Activated CD4-positive, alpha-beta T cell treated with anti-CD3 and anti-CD28 coated beads, Interleukin-2, amount 50 U/mL, for 4 hours (primary cell): ENCODE measurements around the gene ATP10A.

Source experiments
- DNase-seq, 2 experiments: peaks; one replicate each; pipeline ENCODE4 v3.0.0-alpha.2; 2020

ATP10A gene

GRCh38 chr15:25693321-25694238, 169.5 kb downstream of the ATP10A start:
- peak; percentile 6 to 17 for DNase-seq

GRCh38 chr15:25691544-25692430, 171.3 kb downstream of the ATP10A start:
- no peak for DNase-seq

DNA sequence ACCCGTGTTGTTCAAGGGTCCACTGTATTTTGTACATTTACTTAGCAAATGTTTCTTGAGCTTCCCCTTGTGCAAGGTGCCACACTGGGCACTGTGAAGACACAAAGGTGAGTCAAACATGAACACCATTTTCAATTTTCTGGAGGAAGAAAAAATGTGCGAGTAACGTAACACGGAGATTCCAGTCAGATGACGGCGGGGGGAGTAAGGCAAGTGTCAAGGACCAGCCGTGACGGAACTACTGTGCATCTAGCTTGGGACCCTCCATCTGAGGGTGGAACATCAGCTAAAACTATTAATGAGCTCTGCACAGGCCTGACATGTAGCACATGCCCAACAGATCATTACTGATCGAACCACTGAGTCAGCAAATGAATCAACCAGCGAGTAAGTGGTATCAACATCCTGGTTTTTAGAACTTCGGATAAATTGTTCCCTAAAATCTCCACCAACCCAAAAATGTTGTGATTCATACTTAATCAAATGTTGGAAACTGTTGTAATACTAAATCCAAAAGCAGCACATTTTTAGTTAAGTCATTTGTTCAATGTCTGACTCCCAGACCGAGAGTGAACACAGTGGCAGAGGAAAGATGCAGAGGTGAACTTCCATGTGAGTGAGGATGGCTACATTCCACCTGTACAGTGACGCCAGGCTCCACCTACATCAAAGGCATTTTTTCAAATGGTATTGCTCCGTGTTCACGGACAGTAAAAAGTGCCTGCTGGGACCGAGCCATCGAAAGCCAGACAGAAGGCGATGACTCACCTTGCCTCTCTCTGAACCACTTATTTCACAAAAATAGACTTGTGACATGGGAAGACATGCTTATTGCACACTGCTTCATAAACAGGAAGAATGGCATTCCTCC, 172.2 kb downstream of the ATP10A start:
- no peak for DNase-seq

DNA sequence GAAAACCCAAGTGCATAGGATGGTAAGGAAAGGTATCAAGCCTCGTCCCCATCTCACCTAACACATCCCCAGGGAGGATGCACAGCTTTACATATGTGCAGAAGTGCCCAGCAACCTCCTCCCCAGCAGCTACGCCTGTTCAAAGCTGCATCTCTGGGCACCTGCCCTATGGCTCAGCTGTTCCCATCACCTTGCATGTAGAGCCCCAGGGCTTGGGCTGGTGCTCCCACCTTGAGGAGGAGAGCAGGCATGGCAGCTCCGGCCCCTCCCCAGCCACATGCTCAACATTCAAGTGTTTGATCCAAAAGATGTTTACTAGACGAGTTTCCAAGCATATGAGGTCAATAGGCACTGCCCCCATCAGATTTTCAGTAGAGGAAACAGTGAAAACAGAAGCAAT, 173.5 kb downstream of the ATP10A start:
- no peak for DNase-seq

DNA sequence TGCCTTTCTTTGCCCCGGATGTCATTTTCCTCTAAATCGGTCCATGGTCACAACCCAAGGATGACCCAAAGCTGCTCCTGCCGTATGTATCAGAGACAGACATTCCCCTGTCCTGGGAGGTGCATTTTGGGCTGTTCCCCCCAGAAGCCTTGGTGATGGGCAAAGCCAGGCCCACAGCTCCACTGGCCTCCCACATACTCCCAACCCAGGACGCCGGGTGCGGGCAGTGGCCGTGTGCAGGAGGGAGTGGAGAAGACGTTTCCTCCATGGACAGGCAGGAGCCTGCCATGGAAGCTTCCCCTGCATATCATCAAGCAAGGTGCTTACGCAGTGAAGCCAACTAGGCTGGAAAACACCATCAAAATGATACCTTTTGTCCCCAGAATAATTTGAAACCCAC, 175.0 kb downstream of the ATP10A start:
- DNase-seq = no peak

DNA sequence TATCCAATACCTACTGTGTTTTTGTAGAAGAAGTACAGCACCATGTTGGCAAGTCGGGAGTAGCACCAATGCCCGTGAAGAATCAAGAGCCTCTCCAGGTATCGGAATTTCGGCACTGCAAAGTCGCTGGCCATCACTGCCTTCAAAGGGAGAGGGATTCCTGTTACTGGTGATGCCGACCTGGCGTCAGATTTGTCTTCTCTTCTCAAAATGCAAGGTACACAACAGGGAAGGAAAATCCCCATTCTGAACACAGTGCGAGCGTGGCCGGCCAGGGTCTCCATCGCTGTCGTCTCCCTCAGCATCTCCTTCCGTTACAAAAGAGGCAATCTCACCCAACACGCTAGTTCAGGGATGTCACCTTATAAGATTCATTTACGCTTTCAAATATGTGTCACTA, 175.4 kb downstream of the ATP10A start:
- no peak for DNase-seq

- no peak for DNase-seq
Observed at GRCh38 chr15:25687276-25687675, 175.9 kb downstream of the ATP10A start.

GRCh38 chr15:25686780-25687179, 176.3 kb downstream of the ATP10A start:
- DNase-seq = no peak

- DNase-seq = no peak
Observed at GRCh38 chr15:25684521-25685431, 178.4 kb downstream of the ATP10A start.

DNA sequence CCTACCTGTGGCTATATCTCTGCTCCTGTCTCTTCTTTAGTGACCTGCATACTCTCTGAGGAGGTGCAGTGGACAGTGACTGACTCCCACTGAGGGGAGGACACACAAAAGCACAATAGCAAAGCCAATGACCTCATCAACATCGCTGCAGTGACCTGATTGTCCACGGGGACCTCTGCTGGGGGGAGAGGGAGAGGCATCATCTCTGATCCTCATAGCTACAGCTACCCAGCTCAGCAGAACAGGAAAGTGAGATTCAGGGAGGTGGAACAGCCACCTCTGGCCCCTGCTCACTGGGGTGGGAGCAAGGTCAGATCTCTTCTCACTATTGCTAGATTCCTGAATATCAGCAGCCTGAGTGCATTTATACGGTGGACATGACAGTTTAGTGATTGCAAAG, 179.2 kb downstream of the ATP10A start:
- no peak for DNase-seq

- DNase-seq = no peak
Observed at GRCh38 chr15:25683415-25683814, 179.7 kb downstream of the ATP10A start.

DNA sequence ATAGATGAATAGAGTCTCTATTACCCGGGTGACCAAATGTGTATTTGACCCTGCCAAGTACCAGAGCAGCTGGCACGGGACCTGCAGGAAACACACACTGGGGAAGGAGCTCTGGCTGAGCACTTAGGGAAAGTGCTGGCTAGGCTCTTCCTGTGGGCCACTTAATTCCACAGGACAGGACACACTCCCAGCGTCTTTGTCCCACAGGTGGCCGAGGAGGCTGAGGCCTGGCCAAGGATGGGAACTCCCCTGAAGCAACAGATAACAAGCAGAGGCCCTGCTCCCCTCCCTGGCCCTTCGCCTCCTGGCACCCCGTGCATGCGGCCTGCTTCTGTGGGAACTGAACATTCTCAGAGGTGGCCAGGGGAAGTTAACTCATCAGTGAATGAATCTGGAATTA, 180.8 kb downstream of the ATP10A start:
- DNase-seq = no peak

- DNase-seq = no peak
Observed at GRCh38 chr15:25680686-25681025, 182.5 kb downstream of the ATP10A start.

DNA sequence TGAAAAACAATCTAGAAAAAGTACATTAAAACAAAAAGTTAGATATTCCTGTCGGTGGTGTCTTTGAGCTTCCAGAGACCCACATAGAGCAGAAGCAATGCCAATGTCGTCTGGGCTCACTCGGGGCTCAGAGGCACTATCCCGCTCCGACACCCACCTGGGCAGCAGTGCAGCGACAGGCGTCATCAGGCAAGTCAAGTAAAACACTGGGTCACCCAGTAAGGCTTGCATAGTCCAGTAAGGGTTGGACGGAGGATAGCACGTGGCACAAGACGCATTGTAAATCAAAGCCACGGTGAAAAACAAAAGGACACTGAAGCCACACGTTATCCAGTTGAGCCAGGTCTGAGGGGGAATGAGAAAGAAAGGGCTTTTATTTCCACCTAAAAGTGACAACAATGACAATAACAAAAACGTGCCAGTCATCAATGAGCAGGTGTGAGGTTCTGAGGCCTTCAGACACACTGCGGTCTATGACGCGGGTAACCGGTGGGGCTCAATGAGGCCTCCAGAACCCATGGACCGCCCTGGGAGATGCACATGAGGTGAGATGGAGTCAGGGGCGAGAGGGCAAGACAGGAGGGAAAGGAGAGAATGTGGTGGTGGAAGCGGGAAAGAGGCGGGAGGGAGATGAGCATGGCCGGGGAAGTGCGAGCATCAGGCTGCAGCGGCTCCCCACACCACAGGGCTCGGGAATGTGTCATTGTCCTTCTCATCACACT, 183.0 kb downstream of the ATP10A start:
- DNase-seq = no peak

DNA sequence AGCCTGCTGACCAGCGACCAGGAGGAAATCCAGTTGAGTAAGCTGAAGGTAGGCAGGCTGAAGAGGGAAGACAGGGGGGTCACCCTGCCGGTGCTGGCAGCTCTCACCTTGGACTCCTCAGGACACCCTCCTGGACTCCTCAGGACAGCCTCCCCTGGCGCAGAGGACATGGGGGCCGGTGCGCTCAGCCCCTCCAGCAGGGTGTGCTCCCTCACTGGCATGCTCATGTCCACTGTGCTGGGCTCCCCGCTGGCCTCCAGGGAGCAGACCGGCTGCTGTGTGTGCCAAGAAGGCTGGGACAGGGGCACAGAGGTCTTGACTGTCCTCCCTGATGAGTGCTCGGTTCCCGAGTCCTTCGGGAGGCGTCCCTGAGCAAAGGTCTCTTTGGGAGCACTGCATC, 183.6 kb downstream of the ATP10A start:
- DNase-seq = no peak

DNA sequence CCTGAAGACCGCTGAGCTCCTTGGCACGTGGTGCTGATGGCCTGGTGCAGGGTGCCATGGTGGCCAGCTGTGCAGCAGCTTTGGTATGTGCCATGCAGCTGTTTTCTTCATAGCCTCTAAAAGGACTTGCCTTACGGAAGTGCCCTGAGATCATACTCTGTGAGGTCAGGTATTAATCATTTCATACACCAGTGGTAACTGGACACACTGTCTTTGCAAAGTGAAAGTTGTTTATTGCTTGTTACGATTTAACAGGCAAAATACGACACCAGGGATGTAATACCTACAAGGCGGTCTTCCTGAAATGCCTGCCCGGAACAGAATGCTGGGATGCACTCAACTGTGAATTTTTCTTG, 184.6 kb downstream of the ATP10A start:
- DNase-seq = no peak

DNA sequence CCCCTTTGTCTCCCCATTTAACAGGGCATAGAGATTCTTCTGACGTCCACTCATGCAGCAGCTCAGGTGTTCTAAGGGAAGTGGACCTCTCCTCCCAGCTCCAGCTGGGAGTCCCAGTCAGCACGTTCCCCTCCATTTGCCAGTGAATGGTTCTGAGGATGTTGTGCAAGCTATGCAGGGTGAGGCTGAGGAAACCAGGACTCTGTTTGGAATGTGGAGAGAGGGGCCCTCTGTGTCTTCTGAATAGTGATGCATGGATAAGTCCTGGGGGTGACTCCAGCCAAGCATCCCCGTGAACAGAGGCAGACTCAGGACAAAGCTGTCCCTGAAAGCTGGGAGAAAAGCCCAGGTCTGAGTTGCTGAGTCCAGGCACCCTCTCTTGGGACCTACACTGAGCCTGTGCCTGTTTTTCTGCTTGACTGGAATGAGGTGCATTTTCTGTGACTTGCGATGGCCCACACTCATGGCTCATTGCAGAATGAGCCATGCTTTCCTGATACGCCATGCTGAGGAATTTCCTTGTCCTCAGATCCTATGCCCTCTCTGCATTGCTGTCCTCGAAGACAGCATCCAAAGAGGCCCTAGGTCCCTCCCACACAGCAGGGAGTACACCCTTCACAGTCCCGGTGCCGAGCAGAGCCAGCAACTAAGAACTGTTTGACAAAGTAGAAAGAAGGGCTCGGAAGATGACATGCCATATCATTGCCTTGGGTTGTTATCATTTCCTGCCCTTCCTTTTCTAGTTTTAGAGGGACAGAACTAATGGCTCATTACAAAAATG, 185.2 kb downstream of the ATP10A start:
- DNase-seq = no peak

- DNase-seq = no peak
Observed at GRCh38 chr15:25676070-25676469, 187.1 kb downstream of the ATP10A start.

DNA sequence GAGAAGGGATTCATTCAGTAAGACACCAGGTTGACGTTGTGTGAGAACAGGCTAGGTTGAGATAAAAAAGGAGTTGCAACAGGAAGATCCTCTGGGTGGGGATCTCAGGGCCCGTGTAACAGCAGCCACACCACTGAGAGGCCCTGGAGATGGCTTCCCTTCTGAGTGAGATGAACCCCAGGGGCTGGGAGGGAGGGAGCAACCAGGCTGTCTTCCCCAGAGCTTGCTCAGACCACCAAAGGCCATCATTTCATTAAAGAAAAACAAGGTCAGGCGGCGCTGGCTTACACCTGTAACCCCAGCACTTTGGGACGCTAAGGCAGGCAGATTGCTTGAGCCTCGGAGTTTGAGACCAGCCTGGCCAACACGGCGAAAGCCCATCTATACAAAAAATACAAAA, 187.7 kb downstream of the ATP10A start:
- no peak for DNase-seq

- DNase-seq = no peak
Observed at GRCh38 chr15:25674913-25675312, 188.2 kb downstream of the ATP10A start.
